ENCODE results near the gene CRMP1. TPM values are rescaled to one million over a fixed set of nuclear protein-coding genes. Genes with fewer than 3 reads are reported as not detected.
"Not testable (repeated sequence)": the region's sequence is repeated elsewhere in the genome, so short reads cannot be mapped to it uniquely, and the experiment has no call there.

Gene CRMP1
- total RNA-seq, 1 donor from 2014 or later, result 1.4 TPM

DNA sequence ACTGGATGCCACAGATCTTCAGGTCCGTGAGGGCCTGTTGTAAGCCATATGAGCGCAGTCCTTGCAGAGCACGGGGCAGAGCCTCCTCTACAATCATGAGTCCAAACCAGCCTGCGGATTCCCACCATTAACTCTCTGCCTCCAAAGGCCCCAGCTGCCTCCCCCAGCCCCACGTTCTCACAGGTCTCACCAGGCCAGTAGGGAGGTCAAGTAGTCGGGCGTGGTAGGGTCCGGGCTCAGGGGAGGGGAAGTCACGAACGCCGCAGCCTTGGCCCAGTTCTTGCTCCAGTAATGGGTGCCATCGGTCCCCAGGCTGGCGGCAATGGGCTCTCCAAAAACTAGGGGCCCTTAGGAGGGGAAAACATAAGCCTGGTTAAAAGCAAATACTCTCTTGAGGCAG lies 53.6 kb downstream of the CRMP1 start:
- H3K4me3 ChIP-seq, result no peak overlapping the region
- DNase-seq, result no peak
- peaks cover 8% of the 10 kb centered on the region for H3K27me3 ChIP-seq (ENCODE audit: low read depth)
- TF ChIP-seq, protein P1, sequence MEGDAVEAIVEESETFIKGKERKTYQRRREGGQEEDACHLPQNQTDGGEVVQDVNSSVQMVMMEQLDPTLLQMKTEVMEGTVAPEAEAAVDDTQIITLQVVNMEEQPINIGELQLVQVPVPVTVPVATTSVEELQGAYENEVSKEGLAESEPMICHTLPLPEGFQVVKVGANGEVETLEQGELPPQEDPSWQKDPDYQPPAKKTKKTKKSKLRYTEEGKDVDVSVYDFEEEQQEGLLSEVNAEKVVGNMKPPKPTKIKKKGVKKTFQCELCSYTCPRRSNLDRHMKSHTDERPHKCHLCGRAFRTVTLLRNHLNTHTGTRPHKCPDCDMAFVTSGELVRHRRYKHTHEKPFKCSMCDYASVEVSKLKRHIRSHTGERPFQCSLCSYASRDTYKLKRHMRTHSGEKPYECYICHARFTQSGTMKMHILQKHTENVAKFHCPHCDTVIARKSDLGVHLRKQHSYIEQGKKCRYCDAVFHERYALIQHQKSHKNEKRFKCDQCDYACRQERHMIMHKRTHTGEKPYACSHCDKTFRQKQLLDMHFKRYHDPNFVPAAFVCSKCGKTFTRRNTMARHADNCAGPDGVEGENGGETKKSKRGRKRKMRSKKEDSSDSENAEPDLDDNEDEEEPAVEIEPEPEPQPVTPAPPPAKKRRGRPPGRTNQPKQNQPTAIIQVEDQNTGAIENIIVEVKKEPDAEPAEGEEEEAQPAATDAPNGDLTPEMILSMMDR (IDR thresholded peaks at IDR 0.05; ENCODE audit: borderline replicate concordance), result no peak
- peak overlapping the region; percentile 65 for H3K27ac ChIP-seq (replicated peaks)
- no peaks in the 10 kb centered on the region for H3K9me3 ChIP-seq (replicated peaks)
- intact Hi-C loops (cut with micrococcal nuclease), result no loop called here
- no peaks in the 10 kb centered on the region for H3K36me3 ChIP-seq
- H3K4me1 ChIP-seq, result peaks cover 29% of the 10 kb centered on the region

DNA sequence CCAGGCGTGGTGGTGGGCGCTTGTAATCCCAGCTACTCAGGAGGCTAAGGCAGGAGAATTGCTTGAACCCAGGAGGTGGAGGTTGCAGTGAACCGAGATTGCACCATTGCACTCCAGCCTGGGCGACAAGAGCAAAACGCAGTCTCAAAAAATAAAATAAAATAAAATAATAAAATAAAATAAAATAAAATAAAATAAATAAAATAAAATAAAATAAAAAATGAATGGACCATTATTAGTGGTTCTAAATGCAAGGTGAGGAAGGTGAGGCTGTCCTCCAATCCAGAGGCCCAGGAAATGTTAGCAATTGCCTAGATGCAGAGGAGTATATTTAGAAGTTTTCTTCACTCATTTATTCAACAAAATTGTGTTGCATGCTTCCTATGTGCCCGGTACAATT lies 55.4 kb downstream of the CRMP1 start:
- H3K27ac ChIP-seq (replicated peaks); H3K4me3 ChIP-seq; intact Hi-C loops (cut with micrococcal nuclease); H3K27me3 ChIP-seq (ENCODE audit: low read depth); H3K36me3 ChIP-seq; H3K9me3 ChIP-seq (replicated peaks); DNase-seq: not testable (repeated sequence)
- H3K4me1 ChIP-seq, result peaks cover 19% of the 10 kb centered on the region

DNA sequence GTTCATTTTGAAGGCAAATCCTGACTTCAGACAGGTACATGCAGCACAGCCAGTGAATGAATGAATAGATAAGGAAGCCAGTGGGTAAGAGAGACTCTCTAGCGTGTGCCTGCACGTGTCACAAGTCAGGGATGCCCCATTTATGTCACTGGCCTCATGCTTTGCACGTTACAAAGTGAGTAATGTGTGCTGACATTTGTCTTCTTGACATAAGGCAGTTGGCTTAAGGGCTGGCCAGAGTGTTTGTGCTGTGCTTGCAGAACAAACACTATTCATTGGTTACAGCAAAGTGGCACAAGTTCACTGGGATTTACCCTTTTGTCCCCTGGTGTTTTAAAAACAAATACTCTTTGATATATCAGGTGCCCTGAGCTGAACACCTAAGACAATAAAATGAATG lies 55.9 kb downstream of the CRMP1 start:
- intact Hi-C loops (cut with micrococcal nuclease), result no loop called here

DNA sequence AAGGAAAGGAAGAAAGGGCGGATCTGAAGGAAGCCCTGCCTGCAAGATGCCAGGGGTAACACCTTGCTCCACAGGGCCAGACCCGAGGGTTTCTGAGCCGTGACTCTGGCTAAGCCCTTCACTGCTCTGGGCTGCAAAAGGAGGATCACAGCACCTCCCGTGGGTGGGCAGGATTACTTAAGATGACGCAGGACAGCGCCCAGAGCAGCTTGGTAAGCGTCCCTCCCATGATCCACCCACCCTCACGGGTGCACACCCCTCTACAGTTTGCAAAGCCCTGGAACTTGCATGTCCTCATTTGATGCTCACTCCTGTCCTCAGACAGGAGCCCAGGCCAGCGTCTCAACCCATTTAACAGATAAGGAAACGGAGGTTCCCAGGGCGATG lies 64.9 kb downstream of the CRMP1 start:
- no peaks in the 10 kb centered on the region for H3K9me3 ChIP-seq (replicated peaks)
- intact Hi-C loops (cut with micrococcal nuclease), result no loop called here
- peaks cover 20% of the 10 kb centered on the region for H3K4me1 ChIP-seq

More for the DNA sequence above, 55.9 kb downstream of the CRMP1 start:
- Histone ChIP-seq H3K4me3 (no peak overlapping the region), H3K9me3 (replicated peaks) (no peaks in the 10 kb centered on the region), H3K27ac (replicated peaks) (no peak overlapping the region), H3K36me3 (peaks cover 3% of the 10 kb centered on the region), H3K27me3 (ENCODE audit: low read depth) (peaks cover 8% of the 10 kb centered on the region), H3K4me1 (peaks cover 19% of the 10 kb centered on the region)
- DNase-seq, result no peak
- TF ChIP-seq, protein P1 (IDR thresholded peaks at IDR 0.05; ENCODE audit: borderline replicate concordance), result no peak

DNA sequence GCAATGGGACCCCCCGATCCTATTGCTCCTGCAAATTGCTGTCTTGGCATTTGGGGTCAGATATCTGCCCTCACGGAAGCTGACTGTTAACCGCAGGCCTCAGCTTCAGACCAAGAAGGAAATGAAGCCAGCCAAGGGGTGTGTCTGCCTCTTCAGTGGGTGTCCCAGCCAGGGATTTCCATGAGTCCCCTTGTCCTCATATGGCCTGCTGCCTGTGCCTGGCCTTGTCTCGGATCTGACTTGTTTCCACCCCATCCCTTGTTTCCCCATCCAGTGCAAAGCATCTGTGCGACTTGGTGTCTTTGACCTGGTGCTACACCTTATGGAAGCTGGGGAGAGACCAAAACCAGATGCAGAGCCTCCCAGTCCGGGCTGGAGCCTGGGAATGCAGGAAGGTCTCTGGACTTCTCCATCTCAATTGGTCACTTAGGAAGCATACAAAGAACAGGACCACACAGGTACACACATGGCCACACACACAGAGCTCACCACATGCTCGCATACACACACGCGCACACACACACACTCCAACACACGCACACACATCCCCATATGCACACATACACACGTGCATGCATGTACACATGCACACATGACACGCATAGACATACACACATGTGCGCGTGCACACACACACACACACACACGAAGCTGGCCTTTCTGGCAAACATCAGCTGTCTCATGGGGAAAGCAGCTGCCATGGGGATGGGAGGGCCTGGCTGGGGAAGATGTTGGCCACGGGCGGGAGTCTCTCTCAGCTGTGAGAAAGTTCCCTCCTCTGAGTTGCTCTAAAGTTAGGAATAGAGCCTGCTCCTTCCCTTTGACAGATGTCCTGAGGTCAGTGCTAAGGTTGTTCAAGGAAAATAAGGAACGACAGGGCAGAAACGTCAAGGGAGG lies 65.5 kb downstream of the CRMP1 start:
- intact Hi-C loops (cut with micrococcal nuclease), result no loop called here
- DNase-seq, result no peak

More for the DNA sequence above, 64.9 kb downstream of the CRMP1 start:
- no peaks in the 10 kb centered on the region for H3K27me3 ChIP-seq (ENCODE audit: low read depth)
- peaks cover 9% of the 10 kb centered on the region for H3K36me3 ChIP-seq
- H3K27ac ChIP-seq (replicated peaks), result no peak overlapping the region
- no peak for DNase-seq
- no peak overlapping the region for H3K4me3 ChIP-seq
- TF ChIP-seq, protein P1 (IDR thresholded peaks at IDR 0.05; ENCODE audit: borderline replicate concordance), result no peak

More for the DNA sequence above, 65.5 kb downstream of the CRMP1 start:
- TF ChIP-seq, protein P1 (IDR thresholded peaks at IDR 0.05; ENCODE audit: borderline replicate concordance), result no peak
- Histone ChIP-seq H3K27ac (replicated peaks) (no peak overlapping the region), H3K4me3 (no peak overlapping the region), H3K27me3 (ENCODE audit: low read depth) (no peaks in the 10 kb centered on the region), H3K9me3 (replicated peaks) (no peaks in the 10 kb centered on the region), H3K36me3 (peaks cover 13% of the 10 kb centered on the region), H3K4me1 (peaks cover 20% of the 10 kb centered on the region)
